Germinal center (tissue), 1 donor: ENCODE results near the gene PKP2.
"Not testable (repeated sequence)": the region's sequence is repeated elsewhere in the genome, so short reads cannot be mapped to it uniquely, and the experiment has no call there.

Experiments
- DNase-seq: peaks from one replicate; pipeline ENCODE4 v3.0.0; 2012; ENCODE audit warnings: mixed read lengths, low spot score

PKP2 gene

GRCh38 chr12:32861658-32862057 lies 34.9 kb downstream of the PKP2 start:
- not testable (repeated sequence) for DNase-seq

DNA sequence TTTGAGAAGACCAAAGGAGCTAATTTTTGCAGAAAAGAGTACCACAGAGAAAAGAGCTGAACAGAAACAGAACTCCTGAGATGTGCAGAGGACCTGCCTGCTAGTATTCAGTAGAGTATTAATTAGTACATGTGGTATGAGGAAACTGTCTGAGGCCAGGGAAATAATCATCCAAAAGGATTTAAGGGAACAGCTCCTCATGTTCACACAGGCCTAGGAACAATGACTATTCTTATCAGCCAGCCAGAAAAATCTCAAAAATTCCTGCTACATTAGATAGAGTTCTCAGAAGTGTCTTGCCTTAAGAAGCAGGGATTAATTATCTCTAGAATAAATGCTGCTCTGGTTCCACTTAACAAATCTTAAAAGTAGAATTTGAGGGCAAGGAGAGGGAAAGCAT lies 36.4 kb downstream of the PKP2 start:
- no peak for DNase-seq

GRCh38 chr12:32859389-32859788 lies 37.2 kb downstream of the PKP2 start:
- no peak for DNase-seq

GRCh38 chr12:32854716-32855115 lies 41.9 kb downstream of the PKP2 start:
- no peak for DNase-seq

- no peak for DNase-seq
These were observed 42.5 kb downstream of the PKP2 start for GRCh38 chr12:32854097-32854496.

GRCh38 chr12:32847287-32847686 lies 49.3 kb downstream of the PKP2 start:
- no peak for DNase-seq

- DNase-seq, result no peak
These were observed 50.5 kb downstream of the PKP2 start for GRCh38 chr12:32846053-32846452.

DNA sequence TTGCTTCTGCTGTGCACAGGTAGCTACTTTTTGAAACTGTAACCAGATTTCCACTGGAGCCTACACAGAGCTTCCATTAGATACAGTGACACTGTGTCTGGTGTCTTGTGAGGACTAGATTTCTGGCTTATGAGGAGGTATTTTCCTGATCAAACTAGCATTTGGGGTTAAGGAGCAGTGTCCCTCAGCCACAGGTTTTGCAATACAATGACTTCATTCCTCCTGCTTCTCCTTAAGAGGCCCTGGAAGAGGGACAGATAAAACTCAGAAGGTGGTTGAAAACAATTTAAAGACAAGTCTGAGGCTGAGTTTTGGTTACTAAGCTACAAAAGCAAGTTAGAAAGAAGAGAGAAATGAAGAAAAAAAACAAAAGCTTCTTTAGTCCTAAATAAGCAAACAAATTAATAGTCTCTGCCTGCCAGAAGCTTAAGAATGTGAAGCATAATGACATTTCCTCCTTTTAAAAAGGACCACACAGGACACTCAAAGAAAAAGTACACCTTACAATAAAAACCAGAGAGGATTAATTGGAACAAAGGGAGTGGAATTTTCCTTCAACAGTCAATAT lies 53.0 kb downstream of the PKP2 start:
- DNase-seq, result no peak

DNA sequence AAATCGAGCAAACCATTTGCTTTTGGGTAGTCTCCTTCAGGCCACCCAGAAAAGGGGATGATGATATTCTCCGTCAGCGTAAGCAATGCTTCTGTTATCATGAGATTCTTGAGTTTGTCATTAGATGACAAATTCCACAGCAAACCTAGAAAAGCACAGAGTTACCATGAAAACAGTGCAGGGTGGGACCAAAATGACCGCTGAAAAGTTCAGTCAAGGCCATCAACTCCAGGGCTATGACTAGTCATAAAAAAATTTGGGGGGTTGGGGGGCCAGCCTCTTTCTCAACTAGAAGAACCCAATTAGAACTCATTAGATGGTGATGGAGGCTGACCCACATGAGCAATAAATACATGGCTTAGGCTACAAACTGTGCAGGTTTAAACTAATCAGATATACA lies 55.5 kb downstream of the PKP2 start:
- no peak for DNase-seq

DNA sequence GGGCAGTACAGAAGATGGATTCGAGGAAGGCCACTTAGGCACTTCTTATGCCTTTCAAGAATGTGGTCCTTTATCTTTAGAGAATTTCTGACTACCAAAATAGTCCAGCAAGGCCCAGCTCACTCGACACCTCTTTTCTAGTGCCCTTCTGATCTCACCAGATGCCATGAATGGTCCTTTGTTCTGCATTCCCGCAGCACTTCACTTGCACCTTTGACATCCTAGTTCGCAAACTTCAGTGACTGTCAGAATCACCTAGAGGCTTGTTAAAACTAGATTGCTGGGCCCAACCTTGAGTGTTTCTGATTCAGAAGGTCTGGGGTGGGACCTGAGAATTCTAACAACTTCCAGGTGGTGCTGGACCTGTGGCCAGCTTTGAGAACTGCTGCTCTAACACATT lies 56.7 kb downstream of the PKP2 start:
- no peak for DNase-seq

DNA sequence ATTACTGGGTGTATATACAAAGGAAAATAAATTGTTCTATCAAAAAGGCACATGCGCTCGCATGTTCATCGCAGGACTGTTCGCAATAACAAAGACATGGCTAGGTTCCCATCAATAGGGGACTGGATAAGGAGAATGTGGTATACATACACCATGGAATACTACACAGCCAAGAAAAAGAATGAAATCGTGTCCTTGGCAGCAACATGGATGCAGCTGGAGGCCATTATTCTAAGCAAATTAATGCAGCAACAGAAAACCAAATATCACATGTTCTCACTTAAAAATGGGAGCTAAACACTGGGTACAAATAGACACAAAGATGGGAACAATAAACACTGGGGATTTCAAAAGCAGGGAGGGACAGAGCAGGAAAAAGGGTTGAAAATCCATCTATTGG lies 58.6 kb downstream of the PKP2 start:
- no peak for DNase-seq

DNA sequence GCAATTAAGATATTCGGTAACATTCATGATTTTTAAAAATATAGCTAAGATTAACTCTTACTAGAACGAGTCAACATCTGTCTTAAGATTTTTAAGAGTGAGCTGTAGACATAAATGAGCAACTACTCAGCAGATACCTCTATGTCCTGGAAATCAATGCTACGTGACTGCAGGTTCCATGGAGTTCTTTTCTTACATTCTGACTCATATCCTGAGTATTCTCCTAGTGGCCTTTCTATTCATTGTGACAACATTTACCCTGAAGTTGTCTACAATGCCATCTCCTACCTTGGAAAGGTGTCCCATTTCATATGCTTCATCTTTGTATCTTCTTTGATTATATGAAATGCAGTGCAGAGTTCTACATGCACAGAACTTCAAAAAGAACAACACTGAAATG lies 59.9 kb downstream of the PKP2 start:
- DNase-seq, result no peak

DNA sequence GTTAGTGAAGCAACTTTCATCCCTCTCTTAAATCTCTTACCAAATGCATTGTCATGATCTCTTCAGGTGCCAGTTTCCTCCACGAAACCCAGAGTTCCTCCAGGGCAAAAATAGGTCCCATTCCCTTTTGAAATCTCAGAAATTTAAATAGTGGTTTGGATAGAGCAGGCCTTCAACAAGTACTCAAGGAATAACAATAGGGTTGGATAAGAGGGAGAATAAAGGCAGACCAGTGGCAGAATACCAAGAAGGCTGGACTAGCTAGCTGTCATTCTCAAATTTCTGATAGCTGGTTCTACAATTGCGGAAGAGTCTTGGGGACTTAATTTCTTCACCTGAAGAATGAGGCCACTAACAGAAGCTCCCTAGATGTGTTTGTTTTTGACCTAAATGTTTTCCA lies 62.5 kb downstream of the PKP2 start:
- DNase-seq, result no peak

- no peak for DNase-seq
These were observed 68.0 kb downstream of the PKP2 start for GRCh38 chr12:32828552-32828951.

GRCh38 chr12:32828120-32828519 lies 68.5 kb downstream of the PKP2 start:
- no peak for DNase-seq

DNA sequence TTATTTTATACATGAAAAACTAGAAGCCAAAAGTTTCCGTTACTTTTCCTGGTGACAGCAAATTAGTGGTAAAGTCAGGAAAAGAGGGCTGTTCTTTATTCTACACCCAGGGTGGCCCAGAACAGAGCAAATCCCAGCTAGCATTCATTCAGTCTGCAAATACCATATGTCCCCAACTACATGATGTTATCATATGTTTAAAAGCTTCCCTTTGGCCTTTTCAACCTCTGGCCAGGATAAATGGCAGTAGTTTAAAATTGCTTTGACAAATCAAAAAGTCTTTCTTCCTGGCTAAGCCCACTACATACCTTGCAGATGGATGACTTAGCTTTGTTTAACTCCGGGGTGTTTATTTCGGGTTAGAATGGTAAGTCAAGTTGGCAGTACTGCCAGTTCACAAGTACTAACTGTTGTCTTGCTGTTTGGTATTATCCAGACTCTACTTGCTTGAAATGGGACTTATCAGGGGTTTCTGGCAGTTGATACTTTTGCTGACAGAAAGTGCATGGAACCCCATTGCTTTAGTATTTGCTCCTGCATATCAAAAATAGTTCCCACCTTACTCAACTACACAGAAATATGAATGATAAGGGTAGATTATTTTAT lies 69.7 kb downstream of the PKP2 start:
- no peak for DNase-seq

- DNase-seq, result no peak
These were observed 72.0 kb downstream of the PKP2 start for GRCh38 chr12:32824596-32824995.

DNA sequence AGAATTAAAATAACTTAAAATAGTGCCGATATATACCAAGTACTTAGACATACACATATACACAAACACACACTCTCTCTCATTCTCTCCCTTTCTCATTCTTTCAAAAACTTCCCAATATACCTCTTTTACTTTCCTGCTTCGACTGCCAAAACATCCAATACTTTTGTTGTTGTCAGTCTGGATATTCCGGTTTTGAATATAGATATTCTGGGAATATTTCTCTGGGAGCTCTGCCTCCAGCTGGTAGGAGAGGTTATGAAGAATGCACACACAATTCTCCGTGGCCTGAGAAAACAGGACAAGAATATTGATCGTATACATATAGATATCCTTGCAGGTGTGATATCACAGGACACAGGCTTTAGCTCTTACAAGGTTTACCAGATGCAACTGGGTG lies 74.2 kb downstream of the PKP2 start:
- DNase-seq, result no peak

DNA sequence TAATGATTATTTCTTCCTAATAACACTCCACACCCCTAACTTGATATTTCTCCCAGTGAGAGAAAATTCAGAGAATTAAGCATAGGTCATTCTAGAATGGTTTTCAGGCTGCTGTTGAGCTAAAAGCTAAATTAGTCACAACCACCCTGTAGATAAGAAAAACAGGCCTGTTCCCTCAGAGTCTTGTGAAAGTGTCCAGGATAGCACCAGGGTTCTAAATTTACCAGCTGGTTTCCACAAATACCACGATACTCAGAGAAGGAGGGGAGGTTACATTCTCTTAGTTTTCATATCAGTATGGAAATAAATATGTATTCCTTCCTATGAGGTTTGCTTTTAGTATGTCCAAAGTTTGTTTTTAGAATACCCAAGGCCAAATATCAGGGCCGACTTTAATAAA lies 74.9 kb downstream of the PKP2 start:
- no peak for DNase-seq

DNA sequence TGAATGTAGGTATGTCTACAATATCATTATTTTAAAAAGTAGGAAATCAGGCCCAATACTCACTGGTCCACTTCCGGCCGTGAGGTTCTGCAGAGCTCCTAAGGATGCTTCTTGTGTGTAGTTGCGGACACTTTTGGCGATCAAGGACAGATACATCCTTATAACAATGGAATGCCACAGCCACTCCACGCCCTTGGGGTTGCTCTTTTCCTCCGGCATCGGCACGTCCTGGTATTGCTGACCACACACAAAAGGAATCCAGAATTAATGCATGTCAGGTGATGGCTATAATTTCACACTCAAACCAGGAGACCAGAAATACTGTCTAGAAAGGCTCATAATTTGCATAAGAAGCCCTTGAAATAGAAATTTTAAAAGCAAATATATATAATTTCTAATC lies 75.3 kb downstream of the PKP2 start:
- no peak for DNase-seq

GRCh38 chr12:32820376-32820931 lies 76.1 kb downstream of the PKP2 start:
- DNase-seq, result no peak

DNA sequence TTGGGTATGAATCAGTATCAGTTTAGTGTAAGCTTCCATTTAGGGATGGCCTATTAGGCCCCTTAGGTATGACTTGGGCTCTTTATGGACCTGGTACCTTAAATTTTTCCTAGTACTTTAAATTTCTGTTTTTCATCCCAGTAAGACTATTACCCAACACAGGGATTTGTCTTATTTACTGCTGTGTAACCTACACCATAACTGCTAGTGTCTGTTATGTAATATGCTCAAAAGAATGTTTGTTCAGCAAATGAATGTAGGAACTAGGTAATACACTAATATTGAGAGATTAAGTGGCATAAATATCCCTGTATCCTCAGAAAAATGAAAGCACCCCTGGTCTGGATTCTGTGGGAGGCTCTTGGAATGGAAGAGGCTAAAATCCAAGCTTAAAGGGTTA lies 77.2 kb downstream of the PKP2 start:
- DNase-seq, result no peak

- DNase-seq, result no peak
These were observed 84.7 kb downstream of the PKP2 start for GRCh38 chr12:32811686-32812392.

DNA sequence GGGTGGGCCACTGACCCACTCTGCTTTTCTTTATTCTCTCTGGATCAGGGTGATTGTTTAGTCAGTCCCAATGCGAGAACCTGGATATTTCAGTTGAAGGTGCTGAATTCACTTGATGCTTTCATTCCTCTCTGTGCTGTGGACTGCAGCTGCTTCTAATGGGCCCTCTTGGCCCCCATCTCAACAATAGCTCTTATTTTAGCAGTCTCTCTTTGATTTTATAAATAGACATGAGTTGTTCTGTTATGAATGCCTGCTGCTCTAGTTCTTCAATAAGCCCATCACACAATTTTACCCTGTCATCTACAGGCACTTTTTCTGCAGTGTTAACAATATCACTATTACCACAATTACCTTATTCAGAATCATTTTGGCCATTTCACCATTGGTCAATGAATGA lies 86.7 kb downstream of the PKP2 start:
- no peak for DNase-seq
